Activated T-cell treated with anti-CD3 and anti-CD28 coated beads, Interleukin-2, amount 50 U/mL, for 48 hours (primary cell): ENCODE data around the gene FDXR.
A peak's percentile ranks its signal among the peaks of the same experiment; 100 is the strongest.
"Not testable (repeated sequence)": the region's sequence is repeated elsewhere in the genome, so short reads cannot be mapped to it uniquely, and the experiment has no call there.

Source experiments
- DNase-seq, 2 experiments: peaks; one replicate each; pipeline ENCODE4 v3.0.0-alpha.2; 2020

The FDXR gene

GRCh38 chr17:74870512-74870911 is 2.3 kb downstream of the FDXR start:
- no peak for DNase-seq

GRCh38 chr17:74870028-74870427 is 2.8 kb downstream of the FDXR start:
- not testable (repeated sequence) for DNase-seq

- no peak for DNase-seq
These were observed 3.9 kb downstream of the FDXR start for GRCh38 chr17:74868908-74869255.

GRCh38 chr17:74868251-74868907 is 4.4 kb downstream of the FDXR start:
- no peak for DNase-seq

- DNase-seq = no peak
These were observed 6.5 kb downstream of the FDXR start for GRCh38 chr17:74866198-74866835.

- DNase-seq = no peak
These were observed 7.1 kb downstream of the FDXR start for GRCh38 chr17:74865504-74866197.

- peak; percentile 85 to 87 for DNase-seq
These were observed 7.9 kb downstream of the FDXR start for GRCh38 chr17:74864866-74865395.

GRCh38 chr17:74864297-74864865 is 8.4 kb downstream of the FDXR start:
- no peak for DNase-seq

- no peak for DNase-seq
These were observed 9.1 kb downstream of the FDXR start for GRCh38 chr17:74863420-74864296.

- no peak for DNase-seq
These were observed 9.9 kb downstream of the FDXR start for GRCh38 chr17:74862919-74863318.

GRCh38 chr17:74862108-74862901 is 10.5 kb downstream of the FDXR start:
- DNase-seq = peak; percentile 82 to 83

- DNase-seq = no peak
These were observed 11.1 kb downstream of the FDXR start for GRCh38 chr17:74861662-74862107.

GRCh38 chr17:74860872-74861661 is 11.7 kb downstream of the FDXR start:
- DNase-seq = peak in 1 of 2 experiments; percentile 39

GRCh38 chr17:74860229-74860871 is 12.4 kb downstream of the FDXR start:
- DNase-seq = peak; percentile 34 to 45

- DNase-seq = peak; percentile 43 to 57
These were observed 13.2 kb downstream of the FDXR start, which contains the start of gene GRIN2C for GRCh38 chr17:74859459-74860228. GRIN2C (minus strand) TSS chr17:74859885; CDS start chr17:74855092, 4,793 bp downstream.

GRCh38 chr17:74858672-74859458 is 13.9 kb downstream of the FDXR start:
- no peak for DNase-seq

GRCh38 chr17:74857191-74857590 is 15.6 kb downstream of the FDXR start:
- no peak for DNase-seq

GRCh38 chr17:74856112-74856511 is 16.7 kb downstream of the FDXR start:
- no peak for DNase-seq
